GM12878 (cell line): Measurements from ENCODE around the gene SIN3B. TPM values are rescaled to one million over a fixed set of nuclear protein-coding genes. Genes with fewer than 3 reads are reported as not detected.

Experiments
- ATAC-seq: fragments of 200-7000 bp; cut with Tn5 transposase; 3 replicates; pipeline ENCODE4 v1.9.1; 2020; ENCODE audit warnings: mild to moderate bottlenecking, moderate library complexity
- BruUV-seq: library from RNA; stranded (reverse); fragments of 400-500 nt; replicated peaks from 2 replicates; lab custom pipeline; 2021; lab: Mats Ljungman, UMichigan
- CTCF ChIA-PET: fragments of 300-600 bp; sonication (Branson Sonifier 250); formaldehyde crosslinking; extraction: SDS; loops from one replicate; lab custom pipeline; 2021; ENCODE audit warnings: inconsistent platforms; lab: Yijun Ruan, JAX
- POLR2A ChIA-PET: fragments of 350-600 bp; formaldehyde crosslinking; extraction: SDS; loops from one replicate; lab custom pipeline; 2021; ENCODE audit warnings: inconsistent platforms; lab: Charles Lee
- RAD21 ChIA-PET: fragments of 300-600 bp; sonication (Branson Sonifier 250); formaldehyde crosslinking; loops from one replicate; lab custom pipeline; 2023; ENCODE audit warnings: antibody characterized with exemption; ENCODE audit not compliant: unreplicated experiment; lab: Charles Lee
- SMC1A ChIA-PET: fragments of 300-600 bp; sonication (Branson Sonifier 250); formaldehyde crosslinking; loops from one replicate; lab custom pipeline; 2023; ENCODE audit not compliant: unreplicated experiment, uncharacterized antibody; lab: Charles Lee
- DNase-seq: peaks from one replicate; pipeline ENCODE4 v3.0.0-alpha.2; 2011; ENCODE audit warnings: low read depth, low spot score
- FAIRE-seq: peaks from 3 replicates; lab custom pipeline; 2011; peaks lifted over from hg19 to GRCh38; lab: Jason Lieb, UNC
- H2AFZ ChIP-seq: 2 replicates; pipeline ENCODE4 v1.6.0; 2011; ENCODE audit warnings: low read depth, low read length, control low read depth; ENCODE audit not compliant: control insufficient read depth
- H3K27ac ChIP-seq: 2 replicates; pipeline ENCODE4 v1.5.1; 2011; ENCODE audit warnings: control low read depth; ENCODE audit not compliant: control insufficient read depth, insufficient read depth
- H3K27me3 ChIP-seq, 2 experiments: replicated peaks in 1 of 2; 2 replicates each; pipeline versions ENCODE4 v1.6.0 to v1.6.1; 2011; ENCODE audit warnings: low read length in 1 of 2; ENCODE audit not compliant: control insufficient read depth in 2 of 2, insufficient read depth in 2 of 2
- H3K36me3 ChIP-seq, 2 experiments: 2 replicates each; pipeline ENCODE4 v1.5.1; 2011; ENCODE audit warnings: low read length in 1 of 2; ENCODE audit not compliant: control insufficient read depth in 2 of 2, insufficient read depth in 2 of 2
- H3K4me1 ChIP-seq: 2 replicates; pipeline ENCODE4 v1.6.1; 2011; ENCODE audit warnings: mild to moderate bottlenecking, low read length, moderate library complexity, mixed read lengths; ENCODE audit not compliant: control insufficient read depth, insufficient read depth
- H3K4me2 ChIP-seq: 2 replicates; pipeline ENCODE4 v1.6.0; 2011; ENCODE audit warnings: control low read depth; ENCODE audit not compliant: control insufficient read depth, insufficient read depth
- H3K4me3 ChIP-seq: fragments of 200-600 bp; sonication (generic); 2 replicates; pipeline ENCODE4 v1.5.1; 2016
- H3K79me2 ChIP-seq: 2 replicates; pipeline ENCODE4 v1.6.0; 2011; ENCODE audit warnings: low read length; ENCODE audit not compliant: control insufficient read depth, insufficient read depth
- H3K9ac ChIP-seq: 2 replicates; pipeline ENCODE4 v1.8.0; 2011; ENCODE audit warnings: low read length, control low read depth, mixed read lengths; ENCODE audit not compliant: control insufficient read depth, insufficient read depth
- H3K9me3 ChIP-seq: replicated peaks from 3 replicates; pipeline ENCODE4 v1.5.1; 2011; ENCODE audit warnings: mild to moderate bottlenecking, low read length; ENCODE audit not compliant: control insufficient read depth, insufficient read depth
- H4K20me1 ChIP-seq: 2 replicates; pipeline ENCODE4 v1.6.0; 2011; ENCODE audit not compliant: control insufficient read depth, insufficient read depth
- FOXM1 ChIP-seq: IDR thresholded peaks from 2 replicates; pipeline ENCODE4 v1.6.1; 2012; ENCODE audit warnings: low read depth, mild to moderate bottlenecking, inconsistent platforms, low read length, moderate library complexity
- JUNB ChIP-seq: IDR thresholded peaks from 2 replicates; pipeline ENCODE4 v1.6.1; 2016; ENCODE audit warnings: antibody characterized with exemption, mild to moderate bottlenecking
- RELB ChIP-seq: fragments of 450-650 bp; IDR thresholded peaks from 2 replicates; pipeline ENCODE4 v1.6.1; 2017; ENCODE audit warnings: low read depth, mild to moderate bottlenecking, moderate library complexity
- SP1 ChIP-seq: IDR thresholded peaks from one replicate; pipeline ENCODE4 v1.6.1; 2011; ENCODE audit warnings: low read depth, low read length
- WGBS: methylation state at CpG from one replicate; pipeline ENCODE4 v1.1.6; 2016; ENCODE audit warnings: low lambda C conversion rate; ENCODE audit not compliant: insufficient replicate concordance, insufficient coverage; ENCODE audit errors: missing lambda C conversion rate; 5-methylcytosine and 5-hydroxymethylcytosine counted together
- in situ Hi-C: fragments of 300-500 bp; cut with MboI; formaldehyde crosslinking; loops from 9 replicates; pipeline ENCODE4 v1.14.3; 2018; ENCODE audit warnings: mixed read lengths
- intact Hi-C: fragments of 100-400 bp; cut with micrococcal nuclease; formaldehyde crosslinking; loops from one replicate; pipeline ENCODE4 v1.14.2; 2022; ENCODE audit not compliant: unreplicated experiment
- polyA plus RNA-seq, 11 experiments: library from polyadenylated mRNA; depleted of rRNA in 4 of 11; unstranded in 6 of 11; stranded (reverse) in 5 of 11; fragments of >200 nt; fragmentation: Nextera tagmentation in 4 of 11; fragmentation: Illumina TruSeq in 1 of 11; extraction: Ambion mirVana in 4 of 11; extraction: Trizol in 1 of 11; gene quantifications; 1 replicate in 1 of 11; 2 replicates in 10 of 11; pipeline versions ENCODE4 v1.2.1 to v1.2.3, GENCODE V29; 2011 to 2016; ENCODE audit warnings: inconsistent platforms in 2 of 11, missing spikeins in 2 of 11, low read depth in 1 of 11
- total RNA-seq, 4 experiments: library from RNA; depleted of rRNA in 3 of 4; stranded (reverse); fragments of >200 nt in 3 of 4; fragmentation: Illumina TruSeq in 1 of 4; extraction: Trizol in 1 of 4; gene quantifications; 2 replicates each; pipeline versions ENCODE4 v1.2.1 to v1.2.3, GENCODE V29; 2013 to 2021
- TF ChIP-seq, protein P1 (sequence below): fragments of 450-650 bp; IDR thresholded peaks from 2 replicates; pipeline ENCODE4 v1.6.1; 2017; ENCODE audit warnings: borderline replicate concordance

The SIN3B gene
- total and polyA plus RNA-seq, 10 of the 15 experiments (the other 5 are each of a cell fraction or from before 2014, with no cell fraction given) = 0.68 to 34.5 (median 15.8) TPM

DNA sequence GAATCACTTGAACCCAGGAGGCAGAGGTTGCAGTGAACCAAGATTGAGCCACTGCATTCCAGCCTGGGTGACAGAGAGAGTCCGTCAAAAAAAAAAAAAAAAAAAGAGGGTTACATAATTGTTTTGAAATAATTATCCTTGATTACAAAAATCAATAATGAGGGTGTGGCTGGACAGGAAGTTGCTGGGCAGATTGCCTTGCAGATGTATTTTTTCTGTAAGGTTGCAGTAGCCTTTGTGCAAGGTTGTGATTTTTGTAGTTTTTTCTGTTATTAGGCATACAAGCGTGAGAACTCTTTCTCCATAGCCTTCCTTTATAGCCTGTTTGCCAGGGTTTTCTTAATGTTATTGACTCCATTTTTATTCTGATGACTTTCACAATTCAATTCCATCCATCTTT lies 40.7 kb upstream of the SIN3B start:
- no peak overlapping the region for H3K4me3 ChIP-seq
- 94% methylated on average over 1 of the region's 2 CpGs for WGBS
- ATAC-seq (no peak), DNase-seq (no peak), FAIRE-seq (no peak)
- no peak overlapping the region for H3K4me2 ChIP-seq
- intact Hi-C loops (no loop called here), in situ Hi-C loops (no loop called here)
- ChIA-PET POLR2A (no interaction called here), CTCF (no interaction called here), RAD21 (no interaction called here), SMC1A (no interaction called here)
- H3K27me3 ChIP-seq = no peaks in the 10 kb centered on the region
- H3K79me2 ChIP-seq = no peaks in the 10 kb centered on the region
- H2AFZ ChIP-seq = no peak overlapping the region
- H3K36me3 ChIP-seq = no peaks in the 10 kb centered on the region
- TF ChIP-seq FOXM1 (no peak), SP1 (no peak), JUNB (no peak), RELB (no peak)
- TF ChIP-seq, protein P1, sequence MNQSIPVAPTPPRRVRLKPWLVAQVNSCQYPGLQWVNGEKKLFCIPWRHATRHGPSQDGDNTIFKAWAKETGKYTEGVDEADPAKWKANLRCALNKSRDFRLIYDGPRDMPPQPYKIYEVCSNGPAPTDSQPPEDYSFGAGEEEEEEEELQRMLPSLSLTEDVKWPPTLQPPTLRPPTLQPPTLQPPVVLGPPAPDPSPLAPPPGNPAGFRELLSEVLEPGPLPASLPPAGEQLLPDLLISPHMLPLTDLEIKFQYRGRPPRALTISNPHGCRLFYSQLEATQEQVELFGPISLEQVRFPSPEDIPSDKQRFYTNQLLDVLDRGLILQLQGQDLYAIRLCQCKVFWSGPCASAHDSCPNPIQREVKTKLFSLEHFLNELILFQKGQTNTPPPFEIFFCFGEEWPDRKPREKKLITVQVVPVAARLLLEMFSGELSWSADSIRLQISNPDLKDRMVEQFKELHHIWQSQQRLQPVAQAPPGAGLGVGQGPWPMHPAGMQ = no peak
- no peaks in the 10 kb centered on the region for H3K4me1 ChIP-seq
- peaks cover 3% of the 10 kb centered on the region for H3K9me3 ChIP-seq
- H3K9ac ChIP-seq = no peak overlapping the region
- no peak overlapping the region for H3K27ac ChIP-seq
- BruUV-seq = no TSS peak
- no peaks in the 10 kb centered on the region for H4K20me1 ChIP-seq
